ENCODE results near the gene CBFB.
A peak's percentile ranks its signal among the peaks of the same experiment; 100 is the strongest.

CBFB gene

DNA sequence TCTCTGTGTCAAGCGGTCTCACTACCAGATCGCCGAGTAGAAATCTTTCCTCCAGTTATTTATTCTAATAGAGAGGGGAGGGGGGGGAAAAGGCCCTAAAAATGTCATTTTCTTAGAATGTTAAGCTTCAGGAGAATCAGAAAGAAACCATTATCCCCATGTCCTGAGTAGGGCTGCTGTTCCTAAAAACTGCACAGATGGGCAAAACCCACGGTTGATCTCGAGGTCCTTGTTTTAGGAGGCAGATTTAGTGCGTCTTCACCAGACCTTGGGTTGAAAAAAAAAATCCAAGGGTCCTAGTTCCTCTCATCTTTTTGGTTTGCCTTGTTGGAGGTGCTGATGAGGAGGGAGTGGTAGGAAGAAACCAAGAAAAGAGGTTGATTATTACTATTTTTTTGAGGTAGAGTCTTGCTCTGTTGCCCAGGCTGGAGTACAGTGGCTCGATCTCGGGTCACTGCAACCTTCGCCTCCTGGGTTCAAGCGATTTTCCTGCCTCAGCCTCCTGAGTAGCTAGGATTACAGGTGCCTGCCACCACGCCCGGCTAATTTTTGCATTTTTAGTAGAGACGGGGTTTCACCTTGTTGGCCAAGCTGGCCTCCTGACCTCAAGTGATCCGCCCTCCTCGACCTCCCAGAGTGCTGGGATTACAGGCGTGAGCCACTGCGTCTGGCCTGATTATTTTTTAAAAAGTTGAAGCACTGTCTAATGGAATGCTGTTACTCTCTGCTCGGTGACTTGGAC lies 1.4 kb downstream of the CBFB start:
- DNase-seq (no peak), ATAC-seq (ENCODE audit: insufficient read depth, low read depth) (no peak)
- H2AFZ ChIP-seq (ENCODE audit: low read depth, low read length) = peak overlapping the region; percentile 66
- peak overlapping the region; percentile 78 for H3K27ac ChIP-seq (ENCODE audit: low read length)
- peaks cover 49% of the 10 kb centered on the region for H4K20me1 ChIP-seq (ENCODE audit: insufficient read depth, low read length)
- no peaks in the 10 kb centered on the region for H3K9me3 ChIP-seq (ENCODE audit: insufficient read depth, low read length, severe bottlenecking)
- peaks cover 51% of the 10 kb centered on the region for H3K4me1 ChIP-seq (ENCODE audit: insufficient read depth, low read length)
- TF ChIP-seq EZH2 (IDR thresholded peaks at IDR 0.05; ENCODE audit: borderline replicate concordance, low read depth, low read length, severe bottlenecking) = no peak
- TF ChIP-seq, protein P1, sequence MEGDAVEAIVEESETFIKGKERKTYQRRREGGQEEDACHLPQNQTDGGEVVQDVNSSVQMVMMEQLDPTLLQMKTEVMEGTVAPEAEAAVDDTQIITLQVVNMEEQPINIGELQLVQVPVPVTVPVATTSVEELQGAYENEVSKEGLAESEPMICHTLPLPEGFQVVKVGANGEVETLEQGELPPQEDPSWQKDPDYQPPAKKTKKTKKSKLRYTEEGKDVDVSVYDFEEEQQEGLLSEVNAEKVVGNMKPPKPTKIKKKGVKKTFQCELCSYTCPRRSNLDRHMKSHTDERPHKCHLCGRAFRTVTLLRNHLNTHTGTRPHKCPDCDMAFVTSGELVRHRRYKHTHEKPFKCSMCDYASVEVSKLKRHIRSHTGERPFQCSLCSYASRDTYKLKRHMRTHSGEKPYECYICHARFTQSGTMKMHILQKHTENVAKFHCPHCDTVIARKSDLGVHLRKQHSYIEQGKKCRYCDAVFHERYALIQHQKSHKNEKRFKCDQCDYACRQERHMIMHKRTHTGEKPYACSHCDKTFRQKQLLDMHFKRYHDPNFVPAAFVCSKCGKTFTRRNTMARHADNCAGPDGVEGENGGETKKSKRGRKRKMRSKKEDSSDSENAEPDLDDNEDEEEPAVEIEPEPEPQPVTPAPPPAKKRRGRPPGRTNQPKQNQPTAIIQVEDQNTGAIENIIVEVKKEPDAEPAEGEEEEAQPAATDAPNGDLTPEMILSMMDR (IDR thresholded peaks at IDR 0.05; ENCODE audit: borderline replicate concordance, extremely low read depth, low read length, poor library complexity, severe bottlenecking) = no peak
- H3K27me3 ChIP-seq (ENCODE audit: insufficient read depth, low read length, poor library complexity) = no peaks in the 10 kb centered on the region
- peaks cover 53% of the 10 kb centered on the region for H3K36me3 ChIP-seq (ENCODE audit: insufficient read depth, low read length)
- peak overlapping the region; percentile 96 for H3K9ac ChIP-seq (ENCODE audit: low read depth, low read length)
- H3K4me2 ChIP-seq (ENCODE audit: insufficient read depth, low read length) = peak overlapping the region; percentile 71
- H3K4me3 ChIP-seq (ENCODE audit: low read depth in 1 of 2, low read length in 2 of 2) = peak overlapping the region; percentile 41 to 84
- peaks cover 70% of the 10 kb centered on the region for H3K79me2 ChIP-seq (ENCODE audit: insufficient read depth, low read length)

DNA sequence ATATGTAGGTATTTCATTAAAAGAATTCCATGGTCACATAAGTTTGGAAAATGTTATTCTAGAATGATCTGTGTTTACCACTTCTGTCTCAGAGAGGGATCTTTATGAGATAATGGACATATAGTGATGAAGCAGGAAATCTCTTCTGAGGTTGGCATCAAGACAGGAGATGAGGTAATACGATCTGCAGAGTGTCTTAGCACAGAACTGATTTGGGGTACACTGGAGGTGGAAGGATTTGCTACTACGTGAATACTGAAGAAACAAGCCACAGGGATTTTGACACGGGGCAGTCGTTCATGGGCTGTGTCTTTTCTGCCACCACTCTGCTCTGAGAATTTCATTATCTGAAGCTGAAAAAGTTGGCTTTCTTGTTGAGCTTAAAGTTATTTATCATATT lies 5.5 kb downstream of the CBFB start:
- Histone ChIP-seq H3K27ac (ENCODE audit: low read length) (no peak overlapping the region), H3K9ac (ENCODE audit: low read depth, low read length) (no peak overlapping the region), H3K4me3 (ENCODE audit: low read depth in 1 of 2, low read length in 2 of 2) (no peak overlapping the region), H3K9me3 (ENCODE audit: insufficient read depth, low read length, severe bottlenecking) (no peaks in the 10 kb centered on the region), H2AFZ (ENCODE audit: low read depth, low read length) (no peak overlapping the region), H3K79me2 (ENCODE audit: insufficient read depth, low read length) (peaks cover 100% of the 10 kb centered on the region), H3K4me2 (ENCODE audit: insufficient read depth, low read length) (no peak overlapping the region), H4K20me1 (ENCODE audit: insufficient read depth, low read length) (peaks cover 69% of the 10 kb centered on the region), H3K36me3 (ENCODE audit: insufficient read depth, low read length) (peaks cover 87% of the 10 kb centered on the region), H3K27me3 (ENCODE audit: insufficient read depth, low read length, poor library complexity) (no peaks in the 10 kb centered on the region), H3K4me1 (ENCODE audit: insufficient read depth, low read length) (peaks cover 48% of the 10 kb centered on the region)
- no peak for ATAC-seq (ENCODE audit: insufficient read depth, low read depth)
- DNase-seq = no peak
- no peak for TF ChIP-seq EZH2 (IDR thresholded peaks at IDR 0.05; ENCODE audit: borderline replicate concordance, low read depth, low read length, severe bottlenecking)
- TF ChIP-seq, protein P1 (IDR thresholded peaks at IDR 0.05; ENCODE audit: borderline replicate concordance, extremely low read depth, low read length, poor library complexity, severe bottlenecking) = no peak

DNA sequence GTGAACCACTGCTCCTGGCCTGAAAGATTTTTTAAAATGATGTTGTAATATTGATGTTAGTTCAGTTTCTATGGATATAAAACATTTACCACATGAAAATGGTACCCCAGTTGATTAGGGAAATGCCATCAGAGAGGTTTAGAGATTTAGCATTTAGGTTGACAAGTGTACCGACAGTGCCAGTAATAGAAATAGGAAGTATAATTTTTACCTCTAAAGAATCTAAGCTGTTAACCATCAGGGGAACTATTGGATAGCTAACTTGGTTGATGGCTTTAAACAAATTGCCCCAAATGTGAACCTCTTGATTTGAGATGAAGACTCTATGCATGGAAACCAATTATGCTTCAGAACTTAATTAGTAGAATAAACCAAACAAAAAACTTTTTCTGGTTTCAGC lies 6.4 kb downstream of the CBFB start:
- H3K9me3 ChIP-seq (ENCODE audit: insufficient read depth, low read length, severe bottlenecking) = no peaks in the 10 kb centered on the region
- peaks cover 100% of the 10 kb centered on the region for H3K79me2 ChIP-seq (ENCODE audit: insufficient read depth, low read length)
- H3K4me2 ChIP-seq (ENCODE audit: insufficient read depth, low read length) = peak overlapping the region; percentile 11; the same call in 1 of the 2 replicates
- peaks cover 88% of the 10 kb centered on the region for H3K36me3 ChIP-seq (ENCODE audit: insufficient read depth, low read length)
- no peak for ATAC-seq (ENCODE audit: insufficient read depth, low read depth)
- H3K4me1 ChIP-seq (ENCODE audit: insufficient read depth, low read length) = peaks cover 44% of the 10 kb centered on the region
- DNase-seq = no peak
- H2AFZ ChIP-seq (ENCODE audit: low read depth, low read length) = no peak overlapping the region
- H3K9ac ChIP-seq (ENCODE audit: low read depth, low read length) = no peak overlapping the region
- H3K27me3 ChIP-seq (ENCODE audit: insufficient read depth, low read length, poor library complexity) = no peaks in the 10 kb centered on the region
- H3K27ac ChIP-seq (ENCODE audit: low read length) = no peak overlapping the region
- H4K20me1 ChIP-seq (ENCODE audit: insufficient read depth, low read length) = peaks cover 72% of the 10 kb centered on the region
- no peak for TF ChIP-seq EZH2 (IDR thresholded peaks at IDR 0.05; ENCODE audit: borderline replicate concordance, low read depth, low read length, severe bottlenecking)
- TF ChIP-seq, protein P1 (IDR thresholded peaks at IDR 0.05; ENCODE audit: borderline replicate concordance, extremely low read depth, low read length, poor library complexity, severe bottlenecking) = no peak
- H3K4me3 ChIP-seq (ENCODE audit: low read depth in 1 of 2, low read length in 2 of 2) = no peak overlapping the region
